ENCODE data around the gene SLC2A10.

Gene SLC2A10

GRCh38 chr20:46703435-46703834, 6.0 kb upstream of the SLC2A10 start:
- DNase-seq (ENCODE audit: low spot score): no peak

- DNase-seq (ENCODE audit: low spot score): no peak
Observed at GRCh38 chr20:46704714-46705377, 4.6 kb upstream of the SLC2A10 start.

- DNase-seq (ENCODE audit: low spot score): no peak
Observed at GRCh38 chr20:46705378-46705729, 4.1 kb upstream of the SLC2A10 start.

GRCh38 chr20:46706242-46706641, 3.2 kb upstream of the SLC2A10 start:
- DNase-seq (ENCODE audit: low spot score): no peak

- DNase-seq (ENCODE audit: low spot score): no peak
Observed at GRCh38 chr20:46708172-46708860, 1.1 kb upstream of the SLC2A10 start.

GRCh38 chr20:46709055-46709458, 392 bp upstream of the SLC2A10 start:
- DNase-seq (ENCODE audit: low spot score): no peak

- DNase-seq (ENCODE audit: low spot score): no peak
Observed at GRCh38 chr20:46710153-46710913, 884 bp downstream of the SLC2A10 start.

GRCh38 chr20:46712056-46712636, 2.7 kb downstream of the SLC2A10 start:
- DNase-seq (ENCODE audit: low spot score): no peak

GRCh38 chr20:46713957-46714834, 4.7 kb downstream of the SLC2A10 start:
- no peak for DNase-seq (ENCODE audit: low spot score)

GRCh38 chr20:46715292-46715756, 5.9 kb downstream of the SLC2A10 start:
- no peak for DNase-seq (ENCODE audit: low spot score)

GRCh38 chr20:46717818-46718541, 8.5 kb downstream of the SLC2A10 start:
- no peak for DNase-seq (ENCODE audit: low spot score)

- no peak for DNase-seq (ENCODE audit: low spot score)
Observed at GRCh38 chr20:46720019-46720418, 10.6 kb downstream of the SLC2A10 start.

- no peak for DNase-seq (ENCODE audit: low spot score)
Observed at GRCh38 chr20:46720776-46721425, 11.5 kb downstream of the SLC2A10 start.

GRCh38 chr20:46721476-46721875, 12.0 kb downstream of the SLC2A10 start:
- DNase-seq (ENCODE audit: low spot score): no peak

GRCh38 chr20:46722450-46722849, 13.0 kb downstream of the SLC2A10 start:
- DNase-seq (ENCODE audit: low spot score): no peak

GRCh38 chr20:46723039-46723438, 13.6 kb downstream of the SLC2A10 start:
- DNase-seq (ENCODE audit: low spot score): no peak

- no peak for DNase-seq (ENCODE audit: low spot score)
Observed at GRCh38 chr20:46724343-46724959, 15.0 kb downstream of the SLC2A10 start.

- DNase-seq (ENCODE audit: low spot score): no peak
Observed at GRCh38 chr20:46725186-46726165, 16.0 kb downstream of the SLC2A10 start.

- no peak for DNase-seq (ENCODE audit: low spot score)
Observed at GRCh38 chr20:46731770-46732169, 22.3 kb downstream of the SLC2A10 start.
